Measurements from ENCODE around the gene COL4A6.

GRCh38 chrX:108250654-108251579 is 187.3 kb downstream of the COL4A6 start:
- TF ChIP-seq, protein P1, sequence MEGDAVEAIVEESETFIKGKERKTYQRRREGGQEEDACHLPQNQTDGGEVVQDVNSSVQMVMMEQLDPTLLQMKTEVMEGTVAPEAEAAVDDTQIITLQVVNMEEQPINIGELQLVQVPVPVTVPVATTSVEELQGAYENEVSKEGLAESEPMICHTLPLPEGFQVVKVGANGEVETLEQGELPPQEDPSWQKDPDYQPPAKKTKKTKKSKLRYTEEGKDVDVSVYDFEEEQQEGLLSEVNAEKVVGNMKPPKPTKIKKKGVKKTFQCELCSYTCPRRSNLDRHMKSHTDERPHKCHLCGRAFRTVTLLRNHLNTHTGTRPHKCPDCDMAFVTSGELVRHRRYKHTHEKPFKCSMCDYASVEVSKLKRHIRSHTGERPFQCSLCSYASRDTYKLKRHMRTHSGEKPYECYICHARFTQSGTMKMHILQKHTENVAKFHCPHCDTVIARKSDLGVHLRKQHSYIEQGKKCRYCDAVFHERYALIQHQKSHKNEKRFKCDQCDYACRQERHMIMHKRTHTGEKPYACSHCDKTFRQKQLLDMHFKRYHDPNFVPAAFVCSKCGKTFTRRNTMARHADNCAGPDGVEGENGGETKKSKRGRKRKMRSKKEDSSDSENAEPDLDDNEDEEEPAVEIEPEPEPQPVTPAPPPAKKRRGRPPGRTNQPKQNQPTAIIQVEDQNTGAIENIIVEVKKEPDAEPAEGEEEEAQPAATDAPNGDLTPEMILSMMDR (IDR thresholded peaks at IDR 0.05; ENCODE audit: insufficient read depth, low read length, poor library complexity, severe bottlenecking), result no peak
- TF ChIP-seq EZH2phosphoT487 (conservative IDR thresholded peaks at IDR 0.05; ENCODE audit: low read length), result no peak
